HL-60/S4 treated with phorbol 12-myristate 13-acetate at 8.2 ng/mL for 4 days and 3 days (cell line): ENCODE data around the gene CNDP2.
"Not testable (repeated sequence)": the region's sequence is repeated elsewhere in the genome, so short reads cannot be mapped to it uniquely, and the experiment has no call there.

ENCODE experiments used
- in situ Hi-C: fragments of 300-500 bp; cut with MboI; formaldehyde crosslinking; loops from 2 replicates; pipeline ENCODE4 v1.15.0; 2022; ENCODE audit warnings: low sequenced_read_pairs

Gene CNDP2

DNA sequence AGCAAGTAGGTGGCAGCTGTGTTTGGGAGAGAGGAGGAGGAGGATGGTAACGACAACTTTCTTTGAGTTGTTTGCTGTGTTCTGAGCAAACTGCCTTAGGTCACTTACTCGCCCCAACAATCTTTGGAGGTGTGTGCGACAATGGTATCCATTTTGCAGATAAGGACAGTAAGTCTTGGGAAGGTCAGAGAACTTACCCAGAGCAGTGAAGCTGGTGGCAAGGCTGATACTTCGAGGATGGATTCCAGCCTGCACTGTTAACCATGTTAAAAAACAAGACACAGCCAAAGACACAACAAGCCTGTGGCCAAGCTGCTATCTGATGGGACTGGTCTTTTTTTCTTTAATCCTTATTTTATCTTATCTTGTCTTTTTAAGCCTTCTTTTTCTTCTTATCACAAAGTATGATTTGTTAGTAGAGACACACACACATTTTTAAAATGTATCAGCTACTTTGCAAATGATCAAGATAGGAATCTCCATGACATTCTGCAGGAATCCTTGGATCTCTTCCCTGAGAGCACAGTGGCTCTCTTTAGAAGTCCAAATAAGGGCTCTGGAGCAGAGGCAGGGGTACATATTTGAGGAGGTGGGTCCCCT, 66.1 kb downstream of the CNDP2 start:
- in situ Hi-C loops, result no loop called here

DNA sequence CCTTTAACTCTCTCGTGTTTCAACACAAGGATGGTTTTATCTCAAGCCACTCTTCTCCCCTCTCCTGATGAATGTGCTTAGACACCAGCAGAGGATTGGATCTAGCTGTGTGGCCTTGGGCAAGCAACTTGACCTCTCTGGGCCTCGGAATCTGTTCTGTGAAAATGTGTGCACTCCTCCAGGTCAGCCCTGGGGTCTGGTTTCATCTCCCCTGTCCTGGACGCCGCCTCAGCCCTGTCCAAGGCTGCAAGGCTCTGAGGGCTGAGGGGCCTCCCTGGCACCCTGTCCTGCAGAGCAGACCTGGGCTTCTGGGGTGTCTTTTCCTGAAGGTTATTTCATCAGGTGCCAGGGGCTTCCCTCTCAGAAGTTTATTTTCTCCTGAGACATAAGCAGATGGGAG, 66.6 kb downstream of the CNDP2 start:
- in situ Hi-C loops, result no loop called here

DNA sequence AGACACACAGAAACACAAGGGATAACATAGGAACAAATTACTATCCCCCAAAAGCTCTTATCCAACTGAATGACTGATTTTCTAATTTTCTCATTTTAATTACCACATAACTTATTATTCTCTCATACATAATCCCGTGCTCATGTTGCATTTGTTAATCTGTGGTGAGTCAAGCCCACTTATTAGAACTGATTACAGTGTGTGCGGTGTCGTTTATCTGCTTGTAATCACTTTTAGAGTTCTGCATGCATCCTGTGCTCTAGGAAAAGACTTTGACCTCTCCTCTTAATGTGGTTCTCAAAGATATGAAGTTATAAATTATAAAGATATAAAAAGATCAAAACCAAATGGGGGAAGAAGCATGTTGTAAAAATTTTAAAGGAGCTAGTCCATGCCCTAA, 67.8 kb downstream of the CNDP2 start:
- in situ Hi-C loops, result no loop called here

DNA sequence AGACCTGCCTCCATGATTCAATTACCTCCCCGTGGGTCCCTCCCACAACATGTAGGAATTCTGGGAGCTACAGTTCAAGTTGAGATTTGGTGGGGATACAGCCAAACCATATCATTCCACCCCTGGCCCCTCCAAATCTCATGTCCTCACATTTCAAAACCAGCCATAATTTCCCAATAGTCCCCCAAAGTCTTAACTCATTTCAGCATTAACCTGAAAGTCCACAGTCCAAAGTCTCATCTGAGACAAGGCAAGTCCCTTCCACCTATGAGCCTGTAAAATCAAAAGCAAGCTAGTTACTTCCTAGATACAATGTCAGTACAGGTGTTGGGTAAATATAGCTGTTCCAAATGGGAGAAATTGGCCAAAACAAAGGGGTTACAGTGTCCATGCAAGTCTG, 69.0 kb downstream of the CNDP2 start:
- in situ Hi-C loops, result not testable (repeated sequence)

DNA sequence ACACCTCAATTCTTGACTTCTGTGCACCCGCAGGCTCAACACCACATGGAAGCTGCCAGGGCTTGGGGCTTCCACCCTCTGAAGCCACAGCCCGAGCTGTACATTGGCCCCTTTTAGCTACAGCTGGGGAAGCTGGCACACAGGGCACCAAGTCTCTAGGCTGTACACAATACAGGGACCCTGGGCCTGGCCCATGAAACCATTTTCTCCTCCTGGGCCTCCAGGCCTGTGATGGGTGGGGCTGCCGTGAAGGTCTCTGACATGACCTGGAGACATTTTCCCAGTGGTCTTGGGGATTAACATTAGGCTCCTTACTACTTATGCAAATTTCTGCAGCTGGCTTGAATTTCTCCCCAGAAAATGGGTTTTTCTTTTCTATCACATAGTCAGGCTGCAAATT, 69.8 kb downstream of the CNDP2 start:
- in situ Hi-C loops, result not testable (repeated sequence)

DNA sequence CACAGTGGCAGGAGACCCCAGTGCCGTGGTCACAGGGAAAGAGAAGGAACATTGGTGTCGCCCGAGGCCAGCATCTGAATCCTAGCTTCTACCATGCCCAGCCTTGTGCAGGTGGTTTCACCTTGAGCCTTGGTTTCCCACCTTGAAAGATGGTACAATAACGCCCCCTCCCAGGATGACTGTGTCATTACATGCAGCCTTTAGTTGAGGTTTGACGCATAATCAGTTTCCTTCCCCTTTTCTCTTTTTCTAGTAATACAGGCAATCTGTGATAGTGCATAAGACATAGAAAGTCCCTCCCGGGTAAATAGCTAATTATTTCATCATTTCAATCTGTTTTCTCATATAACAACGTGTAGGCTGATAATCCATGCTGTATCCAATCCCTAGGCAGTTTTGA, 71.7 kb downstream of the CNDP2 start:
- in situ Hi-C loops, result no loop called here

DNA sequence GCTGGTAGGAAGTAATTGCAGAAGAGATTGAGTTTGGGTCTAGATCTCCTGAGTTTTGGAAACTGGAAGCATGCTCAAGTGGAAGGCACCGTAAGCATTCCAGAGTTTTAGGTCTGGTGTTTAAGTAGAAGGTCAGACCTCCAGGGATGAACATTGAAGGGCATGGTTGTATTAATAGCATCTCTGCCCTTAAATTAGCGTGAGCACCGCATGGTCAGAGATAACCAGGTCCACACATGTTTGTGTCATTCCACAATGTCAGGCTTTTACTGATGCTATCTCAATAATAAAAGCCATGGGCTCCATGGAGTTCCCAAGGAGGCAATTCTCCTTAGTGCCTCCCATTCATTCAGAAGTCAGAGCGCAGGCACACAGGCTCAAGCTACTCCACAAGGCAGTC, 73.2 kb downstream of the CNDP2 start:
- in situ Hi-C loops, result no loop called here

DNA sequence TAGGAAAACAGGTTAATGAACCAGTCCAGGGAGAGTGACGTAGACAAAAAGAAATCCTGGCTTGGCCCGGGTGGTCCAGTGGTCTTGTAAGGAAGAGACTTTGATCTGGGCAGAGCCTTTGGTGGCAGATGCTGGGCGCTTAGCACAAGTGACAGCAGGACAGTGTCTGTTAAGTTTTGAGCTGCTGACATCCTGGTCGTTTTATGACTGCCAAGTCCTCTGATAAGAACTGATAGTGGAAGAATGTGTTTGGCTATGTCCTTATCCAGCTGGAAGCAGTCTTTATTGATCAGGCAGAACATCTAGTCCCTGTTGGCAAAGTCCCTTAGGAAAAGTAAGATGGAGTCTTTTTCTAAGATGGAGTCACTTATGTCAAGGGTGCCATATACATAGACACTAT, 74.1 kb downstream of the CNDP2 start:
- in situ Hi-C loops, result no loop called here

DNA sequence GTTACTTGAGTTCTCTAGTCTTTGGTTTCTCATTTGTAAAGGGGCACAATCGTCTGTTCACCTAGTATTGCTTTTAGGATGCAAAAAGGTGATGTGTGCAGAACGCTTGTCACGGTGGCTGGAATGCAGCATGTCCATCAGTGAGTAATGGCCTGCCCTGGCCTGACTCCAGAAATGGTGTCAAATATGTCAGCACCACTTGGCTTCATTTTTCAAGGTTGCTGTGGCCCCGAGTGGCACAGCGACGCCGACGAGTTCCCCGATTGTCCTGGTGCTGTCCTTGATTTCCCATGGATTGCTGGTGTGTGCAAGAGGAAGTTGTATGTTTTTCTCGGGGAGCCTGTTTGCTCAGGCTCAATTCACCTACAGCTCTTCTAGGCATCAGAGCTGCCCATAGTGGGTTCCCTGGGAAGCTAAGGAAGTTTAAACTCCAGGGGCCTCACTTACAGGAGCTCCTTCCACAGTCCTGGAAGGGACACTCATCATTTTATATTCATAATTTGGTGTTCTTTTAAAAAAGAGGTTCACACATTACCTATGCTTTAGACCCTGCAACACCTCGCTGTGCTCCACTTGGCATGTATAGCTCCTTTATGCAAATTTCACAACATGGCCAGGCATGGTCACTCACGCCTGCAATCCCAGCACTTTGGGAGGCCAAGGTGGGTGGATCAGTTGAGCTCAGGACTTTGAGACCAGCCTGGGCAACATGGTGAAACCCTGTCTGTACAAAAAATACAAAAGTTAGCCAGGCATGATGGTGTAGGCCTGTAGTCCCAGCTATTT, 75.9 kb downstream of the CNDP2 start:
- in situ Hi-C loops, result no loop called here

DNA sequence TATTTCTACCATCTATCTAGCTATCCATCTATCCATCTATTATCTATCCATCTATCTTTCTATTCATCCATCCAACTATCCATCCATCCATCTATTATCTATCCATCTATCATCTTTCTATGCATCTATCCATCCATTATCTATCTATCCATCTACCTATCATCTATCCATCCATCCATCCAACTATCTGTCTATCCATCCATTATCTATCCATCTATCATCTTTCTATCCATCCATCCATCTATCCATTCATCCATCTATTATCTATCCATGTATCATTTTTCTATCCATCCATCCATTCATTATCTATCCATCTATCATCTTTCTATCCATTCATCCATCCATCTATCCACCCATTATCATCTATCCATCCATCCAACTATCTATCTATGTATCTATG, 76.9 kb downstream of the CNDP2 start:
- in situ Hi-C loops, result no loop called here
